ENCODE measurements around the gene ITPA. TPM values are rescaled to one million over a fixed set of nuclear protein-coding genes. Genes with fewer than 3 reads are reported as not detected.

The ITPA gene
- total RNA-seq, 1 experiment from 2014 or later, result 104 TPM

GRCh38 chr20:3164043-3164762, 45.1 kb upstream of the ITPA start:
- CTCF ChIA-PET, result interaction anchor here (1.2 to 1.6 kb wide), 2 partner anchors 13 to 110 kb away, joined by 4 to 5 read pairs; no protein-coding TSS in a partner anchor
- no peak overlapping the region for H3K4me3 Mint-ChIP-seq
- ATAC-seq (no peak), DNase-seq (ENCODE audit: low spot score) (no peak)
- POLR2A ChIA-PET, result no interaction called here
- TF ChIP-seq KAT7 (CRISPR knock-in tag; IDR thresholded peaks at IDR 0.05; ENCODE audit: borderline replicate concordance) (no peak), ZBTB43 (CRISPR knock-in tag; IDR thresholded peaks at IDR 0.05) (no peak), GTF2I (CRISPR knock-in tag; conservative IDR thresholded peaks at IDR 0.05) (no peak), ZNF219 (CRISPR knock-in tag; IDR thresholded peaks at IDR 0.05; ENCODE audit: borderline replicate concordance) (no peak), HMGA2 (CRISPR knock-in tag; IDR thresholded peaks at IDR 0.05) (no peak), ZNF671 (CRISPR knock-in tag; IDR thresholded peaks at IDR 0.05) (no peak), CBFB (CRISPR knock-in tag; IDR thresholded peaks at IDR 0.05; ENCODE audit: low read depth) (no peak), ATF1 (CRISPR knock-in tag; IDR thresholded peaks at IDR 0.05) (no peak), NFATC4 (CRISPR knock-in tag; IDR thresholded peaks at IDR 0.05) (no peak), ARID4B (CRISPR knock-in tag; IDR thresholded peaks at IDR 0.05; ENCODE audit: borderline replicate concordance) (no peak), ZNF416 (CRISPR knock-in tag; IDR thresholded peaks at IDR 0.05) (no peak), HMGXB4 (CRISPR knock-in tag; IDR thresholded peaks at IDR 0.05) (no peak), AFF4 (CRISPR knock-in tag; IDR thresholded peaks at IDR 0.05; ENCODE audit: borderline replicate concordance) (no peak), RELA (CRISPR knock-in tag; IDR thresholded peaks at IDR 0.05; ENCODE audit: borderline replicate concordance) (no peak), MLX (CRISPR knock-in tag; IDR thresholded peaks at IDR 0.05) (no peak), NR1H2 (CRISPR knock-in tag; IDR thresholded peaks at IDR 0.05) (no peak)
- no peaks in the 10 kb centered on the region; the same call in 1 of the 2 replicates for H3K9me3 Mint-ChIP-seq
- H3K36me3 Mint-ChIP-seq, result peaks cover 2% of the 10 kb centered on the region
- no peak overlapping the region for H3K27ac Mint-ChIP-seq
- H3K27me3 Mint-ChIP-seq (ENCODE audit: low read depth), result peaks cover under 1% of the 10 kb centered on the region; the same call in 1 of the 2 replicates
- peaks cover 23% of the 10 kb centered on the region for H3K4me1 Mint-ChIP-seq
